Ishikawa (cell line): Measurements from ENCODE around the gene FN3K.

Experiments used
- CEBPB ChIP-seq: IDR thresholded peaks from 2 replicates; pipeline ENCODE4 v1.6.1; 2012
- EP300 ChIP-seq: IDR thresholded peaks from 2 replicates; pipeline ENCODE4 v1.6.1; 2012; ENCODE audit warnings: borderline replicate concordance
- FOXM1 ChIP-seq: IDR thresholded peaks from 2 replicates; pipeline ENCODE4 v1.6.1; 2012; ENCODE audit warnings: low read depth, borderline replicate concordance
- MAX ChIP-seq: IDR thresholded peaks from 2 replicates; pipeline ENCODE4 v1.6.1; 2012
- RAD21 ChIP-seq: IDR thresholded peaks from 2 replicates; pipeline ENCODE4 v1.6.1; 2012; ENCODE audit warnings: low read depth
- REST ChIP-seq: IDR thresholded peaks from 2 replicates; pipeline ENCODE4 v1.6.1; 2012; ENCODE audit warnings: low read depth, mild to moderate bottlenecking
- TAF1 ChIP-seq: IDR thresholded peaks from 2 replicates; pipeline ENCODE4 v1.6.1; 2012; ENCODE audit warnings: low read depth, mild to moderate bottlenecking
- TCF12 ChIP-seq: IDR thresholded peaks from 2 replicates; pipeline ENCODE4 v1.6.1; 2012; ENCODE audit warnings: low read depth
- ZBTB7A ChIP-seq: IDR thresholded peaks from 2 replicates; pipeline ENCODE4 v1.6.1; 2012; ENCODE audit warnings: low read depth

- TF ChIP-seq RAD21 = no peak
- TF ChIP-seq TAF1 = no peak
- TF ChIP-seq REST = no peak
- no peak for TF ChIP-seq ZBTB7A
- TF ChIP-seq CEBPB = no peak
- TF ChIP-seq FOXM1 = no peak
- TF ChIP-seq MAX = no peak
- TF ChIP-seq EP300 = no peak
- no peak for TF ChIP-seq TCF12
Measured at GRCh38 chr17:82737967-82738877, 2.8 kb downstream of the FN3K start.
